Upper lobe of right lung (tissue), 1 donor: ENCODE measurements around the gene TGFB2. TPM values are rescaled to one million over a fixed set of nuclear protein-coding genes. Genes with fewer than 3 reads are reported as not detected.

ENCODE experiments used
- ATAC-seq: fragments of 200-7000 bp; cut with Tn5 transposase; one replicate; pipeline ENCODE4 v1.9.1; 2020; ENCODE audit warnings: mild to moderate bottlenecking, moderate library complexity
- DNase-seq: peaks from one replicate; pipeline ENCODE4 v3.0.0-alpha.2; 2020
- H3K27ac ChIP-seq: fragments of 200-600 bp; one replicate; pipeline ENCODE4 v1.8.0; 2022
- H3K27me3 ChIP-seq: fragments of 200-600 bp; one replicate; pipeline ENCODE4 v1.8.0; 2022; ENCODE audit warnings: mild to moderate bottlenecking
- H3K36me3 ChIP-seq: fragments of 200-600 bp; one replicate; pipeline ENCODE4 v1.8.0; 2022
- H3K4me1 ChIP-seq: fragments of 200-600 bp; one replicate; pipeline ENCODE4 v1.8.0; 2022
- H3K4me3 ChIP-seq: fragments of 200-600 bp; one replicate; pipeline ENCODE4 v1.8.0; 2022; ENCODE audit warnings: mild to moderate bottlenecking
- H3K9me3 ChIP-seq: fragments of 200-600 bp; one replicate; pipeline ENCODE4 v1.8.0; 2022
- intact Hi-C: fragments of 100-400 bp; cut with DNase I; formaldehyde crosslinking; loops from one replicate; pipeline ENCODE4 v1.11.0; 2022
- total RNA-seq: library from RNA; stranded (reverse); fragmentation: NEBNext Ultra II Directional; extraction: Animal tissue kit (Norgen Biotek cat#: 25700); gene quantifications from one replicate; pipeline ENCODE4 v1.2.1, GENCODE V29; 2021
- TF ChIP-seq, protein P1 (sequence below): fragments of 200-600 bp; IDR thresholded peaks from one replicate; pipeline ENCODE4 v1.8.0; 2022; ENCODE audit warnings: antibody characterized with exemption
- donor health status: DM: no; HTN: yes; CAD: no; lungs with severe emphysema.

Gene TGFB2
- total RNA-seq, 1 donor from 2014 or later: 19.8 TPM

DNA sequence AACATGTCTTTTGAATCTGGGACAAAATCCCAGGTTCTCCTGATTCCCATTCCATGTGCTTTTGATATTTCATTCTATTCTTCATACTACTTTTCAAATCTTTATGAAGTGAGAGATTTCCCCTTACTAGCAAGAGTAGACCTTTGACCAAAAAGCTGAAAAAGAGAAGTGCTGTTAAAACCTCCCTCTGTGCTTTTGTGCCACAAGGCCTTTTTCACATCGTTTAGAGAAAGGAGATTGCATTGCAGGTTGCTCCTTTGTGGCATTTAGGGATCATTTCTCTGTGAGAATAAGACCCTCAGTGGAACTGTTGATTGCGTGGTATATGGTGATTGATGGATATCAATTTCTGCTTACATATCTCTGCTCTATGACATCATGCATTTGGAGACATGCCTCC lies 148.8 kb downstream of the TGFB2 start:
- Histone ChIP-seq H3K9me3 (no peaks in the 10 kb centered on the region), H3K27me3 (no peaks in the 10 kb centered on the region), H3K4me1 (peaks cover 1% of the 10 kb centered on the region), H3K27ac (no peak overlapping the region), H3K36me3 (no peaks in the 10 kb centered on the region), H3K4me3 (no peak overlapping the region)
- intact Hi-C loops: no loop called here
- TF ChIP-seq, protein P1, sequence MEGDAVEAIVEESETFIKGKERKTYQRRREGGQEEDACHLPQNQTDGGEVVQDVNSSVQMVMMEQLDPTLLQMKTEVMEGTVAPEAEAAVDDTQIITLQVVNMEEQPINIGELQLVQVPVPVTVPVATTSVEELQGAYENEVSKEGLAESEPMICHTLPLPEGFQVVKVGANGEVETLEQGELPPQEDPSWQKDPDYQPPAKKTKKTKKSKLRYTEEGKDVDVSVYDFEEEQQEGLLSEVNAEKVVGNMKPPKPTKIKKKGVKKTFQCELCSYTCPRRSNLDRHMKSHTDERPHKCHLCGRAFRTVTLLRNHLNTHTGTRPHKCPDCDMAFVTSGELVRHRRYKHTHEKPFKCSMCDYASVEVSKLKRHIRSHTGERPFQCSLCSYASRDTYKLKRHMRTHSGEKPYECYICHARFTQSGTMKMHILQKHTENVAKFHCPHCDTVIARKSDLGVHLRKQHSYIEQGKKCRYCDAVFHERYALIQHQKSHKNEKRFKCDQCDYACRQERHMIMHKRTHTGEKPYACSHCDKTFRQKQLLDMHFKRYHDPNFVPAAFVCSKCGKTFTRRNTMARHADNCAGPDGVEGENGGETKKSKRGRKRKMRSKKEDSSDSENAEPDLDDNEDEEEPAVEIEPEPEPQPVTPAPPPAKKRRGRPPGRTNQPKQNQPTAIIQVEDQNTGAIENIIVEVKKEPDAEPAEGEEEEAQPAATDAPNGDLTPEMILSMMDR: no peak
- ATAC-seq (no peak), DNase-seq (no peak)

Other genes starting within 250 kb of the TGFB2 start
- 16.9 TPM for gene RRP15, start 60.0 kb upstream of the TGFB2 start, total RNA-seq